HG03342 (cell line): Measurements from ENCODE around the gene CDH23.

ENCODE experiments used
- ATAC-seq: cut with Tn5 transposase; IDR thresholded peaks from one replicate; pipeline ENCODE4 v1.9.1; 2021; ENCODE audit warnings: mild to moderate bottlenecking, moderate library complexity; ENCODE audit not compliant: unreplicated experiment

CDH23 gene

DNA sequence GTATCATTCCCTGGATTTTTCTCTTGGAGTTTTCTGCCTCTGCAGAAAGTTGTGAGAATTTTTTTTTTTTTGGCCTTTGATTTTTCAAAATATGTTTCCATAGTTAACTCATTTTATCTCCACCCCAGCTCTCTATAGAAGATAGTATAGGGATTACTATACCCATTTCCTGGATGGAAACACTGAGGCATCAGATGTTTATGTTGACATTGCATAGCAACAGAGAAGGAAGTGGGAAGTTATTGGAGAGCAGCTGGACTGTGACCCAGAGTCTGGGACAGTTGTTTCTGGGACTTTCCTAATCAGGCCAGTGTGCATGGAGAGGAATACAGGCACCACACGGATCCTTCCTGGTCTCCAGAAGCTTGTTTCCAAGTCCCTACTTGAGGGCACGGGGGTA is 158.0 kb downstream of the CDH23 start:
- no peak for ATAC-seq

DNA sequence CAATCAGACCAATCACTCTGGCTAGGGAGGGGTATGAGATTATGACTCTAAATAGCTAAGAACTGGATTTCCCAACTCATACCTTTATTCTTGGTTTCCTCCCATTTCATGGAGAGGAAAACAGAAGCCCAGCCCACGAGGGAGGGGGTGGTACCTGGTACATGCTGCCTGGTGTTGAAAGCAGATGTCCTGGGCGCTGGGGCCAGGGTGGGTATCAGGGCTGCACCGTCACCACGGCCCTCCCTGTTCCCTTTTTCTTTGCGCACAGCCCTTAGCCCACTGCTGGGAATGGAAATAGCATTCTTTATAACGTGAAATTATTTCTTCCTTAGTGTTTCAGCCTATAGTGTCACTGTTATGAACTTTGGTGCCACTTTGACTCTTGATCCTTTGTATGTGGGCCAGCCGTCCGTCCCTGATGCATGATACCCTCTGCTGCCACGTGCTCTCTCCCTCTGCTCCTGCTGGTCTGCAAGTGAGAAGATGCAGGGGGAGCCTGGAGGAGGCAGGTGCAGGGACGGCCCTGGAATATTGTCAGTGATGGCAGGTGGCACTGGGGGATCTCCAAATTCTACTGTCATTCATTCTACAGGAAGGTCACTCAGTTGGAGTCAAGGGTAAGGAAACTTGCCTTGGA is 158.5 kb downstream of the CDH23 start:
- ATAC-seq = no peak

GRCh38 chr10:71555724-71556119 is 159.0 kb downstream of the CDH23 start:
- no peak for ATAC-seq

GRCh38 chr10:71558991-71559390 is 162.3 kb downstream of the CDH23 start:
- no peak for ATAC-seq

- ATAC-seq = no peak
Measured at GRCh38 chr10:71561003-71561574, 164.4 kb downstream of the CDH23 start.

- ATAC-seq = no peak
Measured at GRCh38 chr10:71562181-71562580, 165.5 kb downstream of the CDH23 start.

- no peak for ATAC-seq
Measured at GRCh38 chr10:71562904-71563303, 166.2 kb downstream of the CDH23 start.

- ATAC-seq = no peak
Measured at GRCh38 chr10:71564194-71564820, 167.6 kb downstream of the CDH23 start.

DNA sequence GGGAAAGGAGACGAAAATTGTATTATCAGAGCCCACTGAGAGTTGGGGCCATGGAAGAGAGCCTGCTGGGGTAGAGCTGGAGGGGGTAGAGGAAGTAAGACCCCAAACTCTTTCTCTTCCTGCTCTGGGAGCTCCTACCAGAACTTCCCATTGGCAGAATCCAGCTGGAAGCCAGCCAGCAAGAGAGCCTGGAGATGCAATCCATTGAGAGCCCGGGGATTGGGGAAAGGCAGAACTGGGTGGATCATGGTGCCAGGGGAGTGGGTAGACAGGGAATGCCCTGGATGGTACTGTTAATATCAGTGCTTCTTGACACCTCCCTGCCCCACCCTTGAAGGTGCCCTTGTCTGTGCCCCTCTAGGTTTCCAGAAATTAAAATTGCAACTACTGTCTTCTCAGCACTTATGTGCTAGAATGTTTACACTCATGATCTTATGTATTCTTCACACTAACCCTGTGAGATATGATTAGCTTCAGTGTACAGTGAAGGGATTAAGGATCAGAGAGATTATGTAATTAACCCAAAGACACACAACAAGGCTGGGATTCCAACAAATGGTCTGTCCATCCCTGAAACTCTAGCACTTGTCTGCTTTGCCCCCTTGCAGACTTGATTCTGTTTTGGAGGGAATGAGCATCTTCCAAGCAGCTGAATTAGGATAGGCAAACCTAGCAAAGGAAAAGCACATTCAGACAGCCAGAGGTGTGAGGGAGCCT is 168.7 kb downstream of the CDH23 start:
- ATAC-seq = no peak

GRCh38 chr10:71567006-71567405 is 170.3 kb downstream of the CDH23 start:
- no peak for ATAC-seq

- ATAC-seq = no peak
Measured at GRCh38 chr10:71568896-71569492, 172.3 kb downstream of the CDH23 start.

DNA sequence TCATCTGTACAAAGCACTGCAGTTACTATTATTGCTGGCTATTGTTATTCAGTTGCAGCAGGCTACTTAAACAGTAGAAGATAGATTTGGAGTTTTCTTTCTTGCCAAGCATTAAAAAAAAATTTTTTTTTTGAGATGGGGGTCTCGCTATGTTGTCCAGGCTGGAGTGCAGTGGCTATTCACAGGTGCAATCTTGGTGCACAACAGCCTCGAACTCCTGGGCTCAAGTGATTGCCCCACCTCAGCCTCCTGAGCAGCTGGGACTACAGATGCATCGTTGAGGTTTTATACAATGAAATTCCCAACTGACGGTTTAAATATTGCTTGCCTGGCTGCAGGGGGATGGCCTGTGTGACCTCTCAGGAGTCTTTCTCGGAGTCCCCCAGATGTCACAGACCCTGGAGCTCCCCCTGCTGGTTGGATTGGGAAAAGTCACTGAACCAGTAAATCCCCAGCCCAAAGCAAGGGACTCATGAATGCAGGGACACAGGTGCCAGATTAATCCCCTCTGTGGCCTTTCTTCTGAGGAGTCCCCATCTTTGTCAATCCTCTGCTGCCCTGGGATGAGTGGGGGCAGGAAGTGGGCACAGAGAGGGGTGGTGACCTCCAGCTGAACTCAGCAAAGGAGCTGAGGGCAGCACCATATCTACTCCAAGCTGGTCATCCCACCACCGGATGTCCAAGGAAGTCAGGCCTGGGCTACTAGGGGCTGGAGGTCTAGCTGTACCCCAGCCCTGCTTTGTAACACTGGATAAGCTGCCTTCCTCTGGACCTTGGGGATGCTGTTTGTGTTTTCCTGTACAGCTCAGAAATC is 173.3 kb downstream of the CDH23 start:
- no peak for ATAC-seq

- ATAC-seq = no peak
Measured at GRCh38 chr10:71571460-71572175, 174.9 kb downstream of the CDH23 start.

- no peak for ATAC-seq
Measured at GRCh38 chr10:71572962-71573361, 176.2 kb downstream of the CDH23 start.

DNA sequence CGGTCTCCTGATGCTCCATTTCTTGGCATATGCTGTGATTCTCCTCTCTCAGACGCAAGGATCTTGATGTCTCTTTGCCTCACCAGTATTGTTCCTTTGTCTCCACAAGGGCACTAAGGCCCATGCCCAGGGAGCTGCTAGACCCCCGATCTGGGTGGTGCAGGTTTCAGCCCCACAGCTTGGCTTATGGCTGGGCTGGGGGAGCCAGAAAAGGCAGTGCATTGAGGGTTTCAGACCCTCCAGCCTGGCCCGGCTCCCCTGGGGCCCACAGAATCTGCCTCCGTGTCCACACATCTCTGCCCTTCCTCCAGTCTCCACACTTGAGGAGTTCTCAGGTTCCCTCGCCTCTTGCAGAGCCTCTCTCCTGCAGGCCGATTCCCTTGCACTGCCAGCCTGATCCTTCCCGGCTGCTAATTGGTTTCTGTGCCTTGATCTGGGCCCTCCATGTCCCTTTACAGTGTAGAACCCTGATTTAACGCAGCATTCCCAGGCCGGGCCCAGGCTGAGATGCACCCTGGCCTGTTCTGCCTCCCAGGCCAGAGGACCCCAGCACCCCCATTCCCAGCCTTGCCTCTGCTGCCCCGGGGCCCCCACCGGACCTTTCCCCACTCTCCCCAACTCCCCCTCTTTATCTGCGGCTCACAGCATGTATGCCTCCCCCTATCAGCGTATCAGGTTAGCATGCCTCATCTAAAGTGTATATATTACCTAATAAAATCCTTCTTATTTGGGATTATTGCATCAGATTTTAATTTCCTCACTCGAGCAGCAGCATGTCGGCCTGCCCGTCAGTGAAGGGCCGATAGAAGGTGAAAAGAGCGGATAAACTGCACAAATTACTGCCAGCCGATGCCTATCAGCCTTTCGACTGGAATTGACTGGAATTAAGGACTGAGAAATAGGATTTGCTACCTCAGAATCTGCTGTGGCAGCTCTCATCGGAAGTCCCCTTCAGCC is 177.1 kb downstream of the CDH23 start:
- ATAC-seq = no peak

- no peak for ATAC-seq
Measured at GRCh38 chr10:71575451-71575850, 178.7 kb downstream of the CDH23 start.

- ATAC-seq = no peak
Measured at GRCh38 chr10:71575934-71576801, 179.4 kb downstream of the CDH23 start.

DNA sequence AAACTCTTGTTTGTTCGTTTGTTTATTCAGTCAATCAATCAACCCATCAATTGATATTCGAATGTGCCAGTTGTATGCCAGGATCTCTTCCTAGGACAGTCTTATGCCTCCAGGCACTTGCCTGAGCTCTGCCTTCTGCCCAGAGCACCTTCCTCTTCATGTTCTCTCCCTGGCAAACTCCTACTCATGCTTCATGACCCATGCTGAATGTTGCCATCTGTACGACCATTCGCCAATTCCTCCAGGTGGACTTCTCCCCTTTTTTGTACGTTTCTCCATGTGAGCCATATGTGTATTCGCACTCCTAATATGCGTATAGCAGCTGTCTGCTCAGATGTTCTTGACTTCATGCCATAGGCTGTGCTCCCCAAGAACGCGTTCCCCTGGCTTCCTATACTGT is 180.1 kb downstream of the CDH23 start:
- no peak for ATAC-seq
